ENCODE measurements around the gene TNFRSF4.

DNA sequence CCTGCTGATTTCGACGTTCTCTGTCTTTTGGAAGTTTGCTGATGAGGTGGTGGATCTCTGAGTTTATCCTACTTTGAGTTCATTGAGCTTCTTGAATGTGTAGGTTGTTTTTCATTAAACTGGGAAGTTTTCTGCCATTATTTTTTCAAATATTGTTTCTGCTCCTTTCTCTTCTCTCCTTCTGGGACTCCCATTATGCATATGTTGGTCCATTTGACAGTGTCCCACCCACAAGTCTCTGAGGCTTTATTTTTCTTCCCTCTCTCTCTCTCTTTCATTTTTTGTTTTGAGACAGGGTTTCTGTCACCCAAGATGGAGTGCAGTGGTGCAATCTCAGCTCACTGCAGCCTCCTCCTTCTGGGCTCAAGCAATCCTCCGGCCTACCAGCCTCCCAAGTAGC is 19.2 kb downstream of the TNFRSF4 start:
- no peak for TF ChIP-seq YY1 (IDR thresholded peaks at IDR 0.05; ENCODE audit: insufficient read depth, insufficient read length)
- TF ChIP-seq SUZ12 (IDR thresholded peaks at IDR 0.05; ENCODE audit: extremely low read depth, insufficient read depth, insufficient read length): no peak
